GM12891 (cell line): ENCODE results near the gene LSM4.

ENCODE experiments used
- PAX5 ChIP-seq: IDR thresholded peaks from 2 replicates; pipeline ENCODE4 v1.6.1; 2011; ENCODE audit warnings: low read length, moderate library complexity, mild to moderate bottlenecking; ENCODE audit not compliant: insufficient read depth, severe bottlenecking
- POLR2A ChIP-seq: IDR thresholded peaks from 2 replicates; pipeline ENCODE4 v1.6.1; 2011; ENCODE audit warnings: low read depth, low read length, control low read depth
- POLR2AphosphoS5 ChIP-seq: IDR thresholded peaks from 2 replicates; pipeline ENCODE4 v1.6.1; 2011; ENCODE audit warnings: low read depth, low read length, control low read depth
- POU2F2 ChIP-seq: IDR thresholded peaks from 2 replicates; pipeline ENCODE4 v1.6.1; 2011; ENCODE audit warnings: low read depth, mild to moderate bottlenecking, control low read depth, low read length, moderate library complexity
- TAF1 ChIP-seq: IDR thresholded peaks from 2 replicates; pipeline ENCODE4 v1.6.1; 2011; ENCODE audit warnings: low read depth, low read length, control low read depth

DNA sequence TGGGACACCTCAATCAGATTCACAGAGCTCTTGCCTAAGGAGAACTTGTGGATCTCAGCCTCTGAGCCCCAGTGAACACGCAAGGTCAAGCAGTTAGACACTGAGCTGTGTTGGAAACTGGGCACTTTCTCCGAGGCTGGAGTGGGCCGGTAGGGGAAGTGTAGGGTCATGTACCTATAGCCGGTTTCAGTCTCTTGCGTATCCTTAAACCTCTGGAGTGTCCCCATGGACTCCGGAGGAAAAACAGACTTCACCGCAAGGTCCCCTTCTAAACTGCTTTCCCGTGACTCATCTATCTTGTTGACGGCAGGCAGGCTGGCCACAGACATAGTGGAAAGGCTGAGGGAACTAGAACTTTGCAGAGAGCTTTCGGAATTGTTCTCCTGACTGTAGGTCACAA lies 60.0 kb downstream of the LSM4 start:
- no peak for TF ChIP-seq POLR2A
- TF ChIP-seq POU2F2, result no peak
- TF ChIP-seq POLR2AphosphoS5, result no peak
- no peak for TF ChIP-seq TAF1
- TF ChIP-seq PAX5, result no peak
